ENCODE results near the gene P3R3URF.
"Not testable (repeated sequence)": the region's sequence is repeated elsewhere in the genome, so short reads cannot be mapped to it uniquely, and the experiment has no call there.

Gene P3R3URF

GRCh38 chr1:46176211-46176865 is at the start of gene P3R3URF:
Gene P3R3URF, minus strand, starts transcription at chr1:46176488. Its CDS starts 17 bp downstream, at chr1:46176471.
- DNase-seq = peak in 2 of 10 donors; percentile 26 to 32
- intact Hi-C loops (cut with DNase I) = loop anchor here (5.0 kb wide), 1 partner anchor 44 kb away; the partner anchor contains the start of gene PIK3R3

DNA sequence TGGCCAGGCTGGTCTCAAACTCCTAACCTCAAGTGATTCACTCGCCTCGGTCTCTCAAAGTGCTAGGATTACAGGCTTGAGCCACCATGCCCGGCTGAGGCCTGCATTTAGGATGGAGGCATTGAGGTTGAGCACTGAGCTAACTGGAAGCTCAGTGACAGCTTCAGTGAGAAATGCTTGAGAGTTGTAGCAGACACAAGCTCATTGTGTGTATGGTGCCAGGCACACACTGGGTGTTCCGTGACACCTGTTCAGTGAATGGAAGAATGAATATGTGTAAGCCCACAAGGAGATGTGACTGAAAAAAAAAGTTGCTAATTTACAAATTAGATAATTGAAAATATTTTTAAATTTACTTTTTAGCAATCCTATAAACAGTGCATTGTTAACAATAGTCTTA is 48.7 kb upstream of the P3R3URF start:
- intact Hi-C loops (cut with DNase I) = no loop called here
- no peak for DNase-seq

DNA sequence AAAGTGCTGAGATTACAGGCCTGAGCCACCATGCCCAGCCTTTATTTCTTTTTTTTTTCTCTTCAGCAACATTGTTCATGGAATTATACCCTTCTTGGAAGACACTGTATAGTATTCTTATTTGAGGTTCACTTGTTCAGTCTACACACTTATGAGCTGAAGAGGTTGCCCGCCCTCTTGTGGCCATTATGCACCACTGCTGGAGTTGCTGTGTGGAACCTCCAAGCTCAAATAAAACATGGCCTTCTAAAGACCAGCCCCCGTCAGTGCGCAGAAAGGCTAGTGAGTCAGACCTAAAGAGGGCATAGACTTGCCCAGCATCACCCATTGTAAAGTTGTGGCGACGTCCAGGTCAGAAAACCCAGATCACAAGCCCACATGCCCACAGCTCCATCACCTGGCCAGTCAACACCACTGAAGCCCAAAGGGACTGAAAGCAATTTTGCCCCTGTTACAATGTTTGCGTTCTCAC is 47.2 kb upstream of the P3R3URF start:
- intact Hi-C loops (cut with DNase I) = loop anchor here (1.0 to 2.0 kb wide), 3 partner anchors 25 to 186 kb away; partner anchors contain the start of gene POMGNT1
- DNase-seq = peak; percentile 55 to 97 (median 76)

DNA sequence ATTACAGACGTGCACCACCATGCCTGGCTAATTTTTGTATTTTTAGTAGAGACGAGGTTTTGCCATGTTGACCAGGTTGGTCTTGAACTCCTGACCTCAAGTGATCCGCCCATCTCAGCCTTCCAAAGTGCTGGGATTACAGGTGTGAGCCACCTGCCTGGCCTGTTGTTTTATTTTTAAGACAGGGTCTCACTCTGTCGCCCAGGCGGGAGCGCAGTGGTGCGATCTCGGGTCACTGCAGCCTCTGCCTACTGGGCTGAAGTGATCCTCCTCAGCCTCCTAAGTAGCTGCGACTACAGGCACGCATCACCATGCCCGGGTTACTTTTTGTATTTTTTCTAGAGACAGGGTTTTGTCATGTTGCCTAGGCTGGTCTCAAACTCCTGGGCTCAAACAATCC is 46.8 kb upstream of the P3R3URF start:
- intact Hi-C loops (cut with DNase I) = loop anchor here (1.0 to 2.0 kb wide), 3 partner anchors 24 to 186 kb away; partner anchors contain the start of gene POMGNT1
- DNase-seq = not testable (repeated sequence)

DNA sequence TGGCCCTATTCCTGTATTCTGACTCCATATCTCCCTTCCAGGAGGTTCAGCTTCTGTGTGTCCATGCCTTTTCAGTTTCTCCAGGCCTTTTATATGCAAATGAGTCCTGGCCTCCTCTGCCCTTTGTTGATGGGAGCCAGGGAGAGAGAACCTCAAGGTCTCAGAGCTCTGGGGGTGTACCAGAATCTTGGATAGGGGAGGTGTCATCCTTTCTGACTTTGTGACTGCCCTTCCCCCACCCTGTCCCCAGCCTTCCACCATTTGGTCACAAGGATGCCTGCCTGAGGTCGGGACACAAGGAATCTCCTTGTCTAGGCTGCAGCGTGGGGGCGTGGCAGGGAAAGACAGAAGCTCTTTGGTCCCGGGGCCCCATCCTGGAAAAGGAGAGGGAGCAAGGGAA is 45.5 kb upstream of the P3R3URF start:
- peak; percentile 59 to 97 (median 85) for DNase-seq
- intact Hi-C loops (cut with DNase I) = loop anchor here (2.0 kb wide), 1 partner anchor 23 kb away; the partner anchor contains the start of gene POMGNT1

- no peak for DNase-seq
- intact Hi-C loops (cut with DNase I) = no loop called here
Observed at GRCh38 chr1:46220808-46221207, 44.5 kb upstream of the P3R3URF start.

- DNase-seq = peak in 2 of 10 donors; percentile 34 to 82
- intact Hi-C loops (cut with DNase I) = no loop called here
Observed at GRCh38 chr1:46219551-46220520, 43.5 kb upstream of the P3R3URF start.

DNA sequence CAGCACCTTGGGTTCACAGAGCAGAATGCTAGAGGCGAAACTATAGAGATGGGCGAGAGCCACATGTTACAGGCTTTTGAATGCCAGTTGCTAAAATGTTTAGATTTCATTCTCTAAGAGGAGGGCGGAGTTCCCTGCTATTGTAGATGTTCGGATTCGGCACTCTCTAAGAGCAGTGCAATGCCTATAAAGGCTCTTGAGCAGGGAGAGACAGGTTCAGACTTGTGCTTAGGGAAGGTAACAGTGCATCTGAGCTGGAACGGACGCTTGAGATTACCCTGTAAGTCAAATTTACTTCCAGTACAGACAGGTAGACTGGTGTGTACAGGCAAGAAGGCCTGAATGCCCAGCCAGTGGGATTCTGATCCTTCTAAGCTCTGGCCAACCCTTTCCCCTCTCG is 42.2 kb upstream of the P3R3URF start:
- DNase-seq = no peak
- intact Hi-C loops (cut with DNase I) = no loop called here

- intact Hi-C loops (cut with DNase I) = no loop called here
- no peak for DNase-seq
Observed at GRCh38 chr1:46215504-46215903, 39.2 kb upstream of the P3R3URF start.

- DNase-seq = no peak
- intact Hi-C loops (cut with DNase I) = no loop called here
Observed at GRCh38 chr1:46211051-46211450, 34.8 kb upstream of the P3R3URF start.

DNA sequence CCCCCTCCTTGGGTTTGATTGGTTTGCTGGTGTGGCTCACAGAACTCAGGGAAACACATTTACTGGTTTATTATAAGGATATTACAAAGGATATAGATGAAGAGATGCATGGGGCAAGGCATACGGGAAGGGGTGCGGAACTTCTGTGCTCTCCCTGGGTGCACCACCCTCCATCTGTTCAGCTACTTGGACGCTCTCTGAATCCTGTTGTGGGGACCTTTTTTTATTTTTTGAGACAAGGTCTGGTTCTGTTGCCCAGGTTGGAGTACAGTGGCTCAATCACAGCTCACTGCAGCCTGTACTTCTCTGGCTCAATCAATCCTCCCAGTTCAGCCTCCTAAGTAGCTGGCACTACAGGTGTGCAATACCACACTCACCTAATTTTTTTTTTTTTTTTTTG is 34.3 kb upstream of the P3R3URF start:
- DNase-seq = no peak
- intact Hi-C loops (cut with DNase I) = no loop called here

DNA sequence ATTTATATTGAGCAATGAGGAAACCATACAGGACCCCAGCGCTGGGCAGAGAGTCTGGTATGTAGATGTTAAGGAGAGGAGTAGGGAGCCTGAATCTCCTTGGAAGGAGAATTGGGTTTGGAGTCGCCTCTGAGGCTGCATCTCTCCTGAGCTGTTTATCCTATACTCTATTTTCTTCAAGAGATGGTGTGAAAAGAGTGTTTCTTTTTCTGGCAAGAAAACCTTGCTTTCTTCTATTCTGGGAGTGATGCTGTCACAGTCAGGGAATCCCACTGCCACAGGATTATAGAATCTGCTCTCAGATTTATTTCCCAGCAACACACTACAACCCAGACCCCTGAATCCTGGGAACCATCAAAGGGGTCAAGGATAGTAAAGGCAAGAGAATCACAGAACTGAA is 30.1 kb upstream of the P3R3URF start:
- DNase-seq = no peak
- intact Hi-C loops (cut with DNase I) = no loop called here

- intact Hi-C loops (cut with DNase I) = no loop called here
- DNase-seq = no peak
Observed at GRCh38 chr1:46205791-46206190, 29.5 kb upstream of the P3R3URF start.

DNA sequence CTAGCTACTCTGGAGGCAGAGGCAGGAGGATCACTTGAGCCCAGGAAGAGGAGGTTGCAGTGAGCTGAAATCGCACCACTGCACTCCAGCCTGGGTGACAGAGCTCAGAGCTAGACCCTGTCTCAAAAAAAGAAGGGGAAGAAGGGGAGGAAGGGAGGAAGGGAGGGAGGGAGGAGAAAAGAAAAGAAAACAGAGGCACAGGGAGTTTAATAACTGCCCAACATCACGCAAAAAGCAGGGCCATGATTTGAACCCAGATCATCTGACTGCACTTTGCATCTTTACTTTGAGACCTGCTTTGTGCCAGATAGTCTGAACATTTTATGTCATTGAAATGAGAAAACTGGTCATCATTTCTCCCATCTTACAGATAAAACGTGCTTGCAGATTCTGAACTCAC is 28.9 kb upstream of the P3R3URF start:
- DNase-seq = no peak
- intact Hi-C loops (cut with DNase I) = no loop called here

- intact Hi-C loops (cut with DNase I) = no loop called here
- peak in 1 of 10 donors; percentile 86 for DNase-seq
Observed at GRCh38 chr1:46204406-46204742, 28.1 kb upstream of the P3R3URF start.

GRCh38 chr1:46203738-46204405 is 27.6 kb upstream of the P3R3URF start:
- no peak for DNase-seq
- intact Hi-C loops (cut with DNase I) = no loop called here

DNA sequence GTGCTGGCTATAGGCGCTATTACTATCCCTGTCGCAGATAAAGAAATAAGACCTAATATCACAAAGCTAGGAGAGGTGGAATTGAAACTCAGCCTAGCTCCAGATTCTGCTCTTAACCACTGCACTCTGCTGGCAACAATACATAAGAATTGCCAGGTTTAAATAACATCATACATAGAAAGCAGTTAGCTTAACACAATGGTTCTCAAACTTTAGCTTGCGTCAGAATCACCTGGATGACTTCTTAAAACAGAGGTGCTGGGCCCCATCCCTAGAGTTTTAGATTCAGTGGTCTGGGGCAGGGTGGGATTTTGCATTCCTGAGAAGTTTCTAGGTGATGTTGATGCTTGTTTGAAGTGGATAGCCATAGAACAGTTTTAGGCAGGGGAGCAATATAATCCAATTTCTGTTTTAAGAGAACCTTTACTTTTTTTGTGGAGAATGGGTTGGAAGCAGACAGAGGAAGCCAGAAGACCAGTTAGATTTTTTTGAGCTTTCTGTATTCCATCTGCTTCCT is 23.0 kb upstream of the P3R3URF start:
- DNase-seq = no peak
- intact Hi-C loops (cut with DNase I) = loop anchor here (2.0 kb wide), 1 partner anchor 24 kb away; no protein-coding TSS in a partner anchor

DNA sequence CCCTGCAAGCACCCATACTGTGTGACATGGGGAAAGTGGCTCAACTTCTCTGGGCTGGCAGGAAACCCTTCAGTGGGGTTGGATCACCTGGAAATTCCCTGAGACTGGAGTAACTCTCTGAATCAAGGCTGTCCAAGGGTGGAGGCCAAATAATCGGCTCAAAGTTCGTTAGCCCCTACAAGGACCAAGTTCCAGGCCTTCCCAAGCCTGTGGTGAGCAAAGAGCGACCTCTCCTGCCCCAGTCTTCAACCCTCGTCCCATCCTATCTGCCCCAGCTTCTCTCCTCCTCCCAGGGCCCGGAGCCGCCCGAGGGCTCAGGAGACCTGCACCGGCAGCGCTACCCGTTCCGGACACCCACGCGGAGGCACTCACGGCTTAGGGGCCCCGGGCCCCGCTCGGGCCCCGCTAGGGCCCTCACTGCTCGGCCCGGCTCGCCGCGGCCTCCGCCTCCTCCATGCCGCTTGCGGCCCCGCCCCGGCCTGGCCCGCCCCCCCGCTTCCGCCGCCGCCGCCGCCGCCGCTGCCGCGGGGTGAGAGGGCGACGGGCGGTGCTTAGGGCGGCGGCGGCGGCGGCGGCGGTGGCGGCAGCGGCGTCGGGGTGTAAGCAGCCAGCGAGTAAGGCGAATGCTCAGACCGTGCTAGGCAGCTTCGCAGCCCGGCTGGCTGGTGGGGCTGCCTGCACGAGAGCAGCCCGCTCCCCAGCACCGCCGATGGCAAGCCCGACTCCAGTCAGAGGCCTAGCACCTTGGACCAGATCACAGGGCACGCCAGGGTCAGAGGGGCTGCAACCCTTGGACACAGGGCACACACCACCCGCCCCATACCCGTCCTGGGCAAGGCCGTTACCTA is 21.9 kb upstream of the P3R3URF start, which contains the start of gene POMGNT1:
POMGNT1 (minus strand) TSS at position 471 of the 848 bp plus-strand sequence. CDS start 613 bp downstream, outside the sequence.
- DNase-seq = peak; percentile 48 to 95 (median 68)
- intact Hi-C loops (cut with DNase I) = loop anchor here (2.0 kb wide), 1 partner anchor 25 kb away; no protein-coding TSS in a partner anchor

DNA sequence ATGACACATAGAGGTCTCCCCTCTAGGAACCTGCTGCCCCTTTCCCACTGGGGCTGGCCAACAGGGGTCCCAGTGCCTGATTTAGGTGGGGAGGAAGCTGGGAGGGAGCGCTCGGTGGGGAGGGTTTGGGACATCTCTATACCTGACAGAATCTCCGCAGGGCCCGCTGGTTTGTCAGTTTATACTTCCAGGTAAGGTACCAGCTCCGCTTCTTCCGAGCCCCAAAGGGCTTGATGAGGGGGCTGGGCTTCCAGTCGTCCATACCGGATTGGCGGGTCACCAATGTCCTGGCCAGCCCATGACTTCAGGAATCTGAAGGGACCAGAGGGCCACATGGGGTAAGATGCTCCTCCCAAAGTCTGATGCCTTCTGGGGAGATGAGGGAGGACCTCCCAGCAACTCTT is 21.3 kb upstream of the P3R3URF start:
- intact Hi-C loops (cut with DNase I) = no loop called here

More for the DNA sequence above, 21.3 kb upstream of the P3R3URF start:
- no peak for DNase-seq

All from posterior cingulate gyrus (tissue), 11 donors.